T-helper 1 cell treated with Interleukin-12 subunit alpha and Interleukin-12 subunit beta and Interleukin-4 antibody, amounts not matched to agents 30 μg/mL and 1 μg/mL, for 36 hours (primary cell): ENCODE measurements around the gene EXOC2.

Source experiments
- H3K27ac Mint-ChIP-seq: one replicate; pipeline ENCODE4 v1.8.0; 2021; ENCODE audit warnings: mild to moderate bottlenecking, mixed read lengths
- H3K27me3 Mint-ChIP-seq: one replicate; pipeline ENCODE4 v1.8.0; 2021; ENCODE audit warnings: low read depth, mixed read lengths
- H3K36me3 Mint-ChIP-seq: one replicate; pipeline ENCODE4 v1.8.0; 2021; ENCODE audit warnings: low read depth, mixed read lengths
- H3K4me1 Mint-ChIP-seq: one replicate; pipeline ENCODE4 v1.8.0; 2021; ENCODE audit warnings: low read depth, mixed read lengths
- H3K4me3 Mint-ChIP-seq: one replicate; pipeline ENCODE4 v1.8.0; 2021; ENCODE audit warnings: mild to moderate bottlenecking, moderate library complexity, mixed read lengths
- H3K9me3 Mint-ChIP-seq: one replicate; pipeline ENCODE4 v1.8.0; 2021; ENCODE audit warnings: mixed read lengths

The EXOC2 gene

GRCh38 chr6:453152-453551, 239.8 kb downstream of the EXOC2 start:
- peaks cover 11% of the 10 kb centered on the region for H3K36me3 Mint-ChIP-seq
- no peak overlapping the region for H3K27ac Mint-ChIP-seq
- peaks cover 23% of the 10 kb centered on the region for H3K4me1 Mint-ChIP-seq
- no peak overlapping the region for H3K4me3 Mint-ChIP-seq
- no peaks in the 10 kb centered on the region for H3K27me3 Mint-ChIP-seq
- peaks cover 14% of the 10 kb centered on the region for H3K9me3 Mint-ChIP-seq

GRCh38 chr6:452301-453067, 240.5 kb downstream of the EXOC2 start:
- peaks cover 29% of the 10 kb centered on the region for H3K4me1 Mint-ChIP-seq
- H3K27ac Mint-ChIP-seq, result no peak overlapping the region
- H3K9me3 Mint-ChIP-seq, result peaks cover 7% of the 10 kb centered on the region
- no peaks in the 10 kb centered on the region for H3K27me3 Mint-ChIP-seq
- H3K4me3 Mint-ChIP-seq, result no peak overlapping the region
- H3K36me3 Mint-ChIP-seq, result peaks cover 8% of the 10 kb centered on the region

- Mint-ChIP-seq H3K27me3 (no peaks in the 10 kb centered on the region), H3K27ac (no peak overlapping the region), H3K4me1 (peaks cover 30% of the 10 kb centered on the region)
These were observed 241.1 kb downstream of the EXOC2 start for GRCh38 chr6:451847-452246.

GRCh38 chr6:451336-451735, 241.6 kb downstream of the EXOC2 start:
- no peaks in the 10 kb centered on the region for H3K9me3 Mint-ChIP-seq
- no peak overlapping the region for H3K4me3 Mint-ChIP-seq
- H3K27me3 Mint-ChIP-seq, result no peaks in the 10 kb centered on the region
- H3K27ac Mint-ChIP-seq, result no peak overlapping the region
- H3K4me1 Mint-ChIP-seq, result peaks cover 35% of the 10 kb centered on the region
- H3K36me3 Mint-ChIP-seq, result peaks cover 2% of the 10 kb centered on the region

More at GRCh38 chr6:451847-452246, 241.1 kb downstream of the EXOC2 start:
- Mint-ChIP-seq H3K36me3 (peaks cover 2% of the 10 kb centered on the region), H3K4me3 (no peak overlapping the region), H3K9me3 (peaks cover 1% of the 10 kb centered on the region)

GRCh38 chr6:449486-450419, 243.2 kb downstream of the EXOC2 start:
- Mint-ChIP-seq H3K4me1 (peaks cover 43% of the 10 kb centered on the region), H3K9me3 (no peaks in the 10 kb centered on the region), H3K27ac (peak overlapping the region; percentile 46), H3K4me3 (no peak overlapping the region), H3K27me3 (no peaks in the 10 kb centered on the region), H3K36me3 (no peaks in the 10 kb centered on the region)

GRCh38 chr6:449057-449430, 243.9 kb downstream of the EXOC2 start:
- H3K27ac Mint-ChIP-seq, result peak overlapping the region; percentile 87
- no peaks in the 10 kb centered on the region for H3K27me3 Mint-ChIP-seq
- peaks cover 46% of the 10 kb centered on the region for H3K4me1 Mint-ChIP-seq
- H3K4me3 Mint-ChIP-seq, result no peak overlapping the region
- no peaks in the 10 kb centered on the region for H3K9me3 Mint-ChIP-seq
- H3K36me3 Mint-ChIP-seq, result no peaks in the 10 kb centered on the region

GRCh38 chr6:448296-449056, 244.5 kb downstream of the EXOC2 start:
- no peaks in the 10 kb centered on the region for H3K27me3 Mint-ChIP-seq
- H3K4me1 Mint-ChIP-seq, result peaks cover 49% of the 10 kb centered on the region
- no peaks in the 10 kb centered on the region for H3K9me3 Mint-ChIP-seq
- peak overlapping the region; percentile 65 for H3K4me3 Mint-ChIP-seq
- peak overlapping the region; percentile 87 for H3K27ac Mint-ChIP-seq
- no peaks in the 10 kb centered on the region for H3K36me3 Mint-ChIP-seq

GRCh38 chr6:447381-448165, 245.4 kb downstream of the EXOC2 start:
- Mint-ChIP-seq H3K27me3 (no peaks in the 10 kb centered on the region), H3K4me1 (peaks cover 52% of the 10 kb centered on the region), H3K36me3 (no peaks in the 10 kb centered on the region), H3K4me3 (peak overlapping the region; percentile 65), H3K27ac (peak overlapping the region; percentile 87), H3K9me3 (no peaks in the 10 kb centered on the region)

- peak overlapping the region; percentile 71 for H3K4me3 Mint-ChIP-seq
- peak overlapping the region; percentile 87 for H3K27ac Mint-ChIP-seq
- peaks cover 52% of the 10 kb centered on the region for H3K4me1 Mint-ChIP-seq
- no peaks in the 10 kb centered on the region for H3K36me3 Mint-ChIP-seq
- no peaks in the 10 kb centered on the region for H3K9me3 Mint-ChIP-seq
- no peaks in the 10 kb centered on the region for H3K27me3 Mint-ChIP-seq
These were observed 246.2 kb downstream of the EXOC2 start for GRCh38 chr6:446418-447366.

- peak overlapping the region; percentile 24 for H3K4me3 Mint-ChIP-seq
- peaks cover 52% of the 10 kb centered on the region for H3K4me1 Mint-ChIP-seq
- H3K9me3 Mint-ChIP-seq, result no peaks in the 10 kb centered on the region
- no peaks in the 10 kb centered on the region for H3K27me3 Mint-ChIP-seq
- H3K36me3 Mint-ChIP-seq, result no peaks in the 10 kb centered on the region
- H3K27ac Mint-ChIP-seq, result peak overlapping the region; percentile 87
These were observed 247.1 kb downstream of the EXOC2 start for GRCh38 chr6:445571-446417.

- Mint-ChIP-seq H3K4me3 (peak overlapping the region; percentile 27), H3K36me3 (no peaks in the 10 kb centered on the region), H3K27me3 (no peaks in the 10 kb centered on the region), H3K9me3 (no peaks in the 10 kb centered on the region), H3K27ac (peak overlapping the region; percentile 87), H3K4me1 (peaks cover 52% of the 10 kb centered on the region)
These were observed 248.2 kb downstream of the EXOC2 start for GRCh38 chr6:444653-445275.

- H3K27me3 Mint-ChIP-seq, result no peaks in the 10 kb centered on the region
- H3K27ac Mint-ChIP-seq, result no peak overlapping the region
- no peaks in the 10 kb centered on the region for H3K36me3 Mint-ChIP-seq
- no peak overlapping the region for H3K4me3 Mint-ChIP-seq
- H3K9me3 Mint-ChIP-seq, result no peaks in the 10 kb centered on the region
- H3K4me1 Mint-ChIP-seq, result peaks cover 45% of the 10 kb centered on the region
These were observed 249.2 kb downstream of the EXOC2 start for GRCh38 chr6:443621-444159.
